Measurements from ENCODE around the gene GMPR. TPM values are rescaled to one million over a fixed set of nuclear protein-coding genes. Genes with fewer than 3 reads are reported as not detected.

The GMPR gene
- polyA plus RNA-seq, 1 donor (not counting 4 experiments of a cell fraction or from before 2014, with no cell fraction given), result 0.50 TPM

GRCh38 chr6:16200321-16200883 lies 38.0 kb upstream of the GMPR start:
- dilution Hi-C loops (cut with MboI; ENCODE audit: extremely low pct_ligation_motif_present, low sequenced_read_pairs), result no loop called here
- H3K9ac ChIP-seq (ENCODE audit: control insufficient read depth, extremely low read depth, insufficient read depth, low read length), result no peak overlapping the region
- TF ChIP-seq EZH2 (IDR thresholded peaks at IDR 0.05; ENCODE audit: low read length) (no peak), CTCF (optimal IDR thresholded peaks at IDR 0.05 in 1 of 3, IDR thresholded peaks at IDR 0.05 in 1 of 3, conservative IDR thresholded peaks at IDR 0.05 in 1 of 3; ENCODE audit: extremely low read depth in 1 of 3, insufficient read depth in 2 of 3, low read length in 3 of 3) (no peak)
- no peaks in the 10 kb centered on the region for H3K9me3 ChIP-seq (ENCODE audit: control insufficient read depth, low read depth, low read length)
- H4K20me1 ChIP-seq (ENCODE audit: control insufficient read depth, extremely low read depth, insufficient read depth, low read length), result no peaks in the 10 kb centered on the region
- H3K79me2 ChIP-seq (ENCODE audit: control insufficient read depth, insufficient read depth, low read length), result no peaks in the 10 kb centered on the region
- H3K4me1 ChIP-seq (ENCODE audit: control insufficient read depth, extremely low read depth, insufficient read depth, low read length), result no peaks in the 10 kb centered on the region
- H3K27ac ChIP-seq (ENCODE audit: control insufficient read depth, insufficient read depth, low read length), result no peak overlapping the region
- no peak overlapping the region for H3K4me3 ChIP-seq (ENCODE audit: control insufficient read depth in 2 of 3, extremely low read depth in 1 of 3, insufficient read depth in 2 of 3, low read depth in 1 of 3, low read length in 3 of 3)
- no peaks in the 10 kb centered on the region for H3K36me3 ChIP-seq (ENCODE audit: control insufficient read depth in 2 of 2, extremely low read depth in 1 of 2, insufficient read depth in 2 of 2, low read length in 2 of 2)
- peaks cover 3% of the 10 kb centered on the region for H3K27me3 ChIP-seq (ENCODE audit: control insufficient read depth, extremely low read depth, insufficient read depth, low read length)
- DNase-seq (ENCODE audit: low read depth, low spot score), result no peak
- H3K4me2 ChIP-seq (ENCODE audit: control insufficient read depth, extremely low read depth, insufficient read depth, low read depth, low read length), result no peak overlapping the region
- no peaks in the 10 kb centered on the region for H3K9me1 ChIP-seq (ENCODE audit: control insufficient read depth, extremely low read depth, insufficient read depth, low read length)
- no peak overlapping the region for H2AFZ ChIP-seq (ENCODE audit: control insufficient read depth, low read length)
- FAIRE-seq, result no peak

GRCh38 chr6:16201706-16202105 lies 36.7 kb upstream of the GMPR start:
- H3K79me2 ChIP-seq (ENCODE audit: control insufficient read depth, insufficient read depth, low read length), result no peaks in the 10 kb centered on the region
- no peaks in the 10 kb centered on the region for H4K20me1 ChIP-seq (ENCODE audit: control insufficient read depth, extremely low read depth, insufficient read depth, low read length)
- no peak for TF ChIP-seq CTCF (optimal IDR thresholded peaks at IDR 0.05 in 1 of 3, IDR thresholded peaks at IDR 0.05 in 1 of 3, conservative IDR thresholded peaks at IDR 0.05 in 1 of 3; ENCODE audit: extremely low read depth in 1 of 3, insufficient read depth in 2 of 3, low read length in 3 of 3)
- no peak for TF ChIP-seq EZH2 (IDR thresholded peaks at IDR 0.05; ENCODE audit: low read length)
- no peak overlapping the region for H3K27ac ChIP-seq (ENCODE audit: control insufficient read depth, insufficient read depth, low read length)
- H3K4me2 ChIP-seq (ENCODE audit: control insufficient read depth, extremely low read depth, insufficient read depth, low read depth, low read length), result no peak overlapping the region
- dilution Hi-C loops (cut with MboI; ENCODE audit: extremely low pct_ligation_motif_present, low sequenced_read_pairs), result no loop called here
- no peaks in the 10 kb centered on the region for H3K36me3 ChIP-seq (ENCODE audit: control insufficient read depth in 2 of 2, extremely low read depth in 1 of 2, insufficient read depth in 2 of 2, low read length in 2 of 2)
- no peak for FAIRE-seq
- H3K27me3 ChIP-seq (ENCODE audit: control insufficient read depth, extremely low read depth, insufficient read depth, low read length), result peaks cover 3% of the 10 kb centered on the region
- DNase-seq (ENCODE audit: low read depth, low spot score), result no peak
- H3K9ac ChIP-seq (ENCODE audit: control insufficient read depth, extremely low read depth, insufficient read depth, low read length), result no peak overlapping the region
- H3K9me1 ChIP-seq (ENCODE audit: control insufficient read depth, extremely low read depth, insufficient read depth, low read length), result no peaks in the 10 kb centered on the region
- H3K4me1 ChIP-seq (ENCODE audit: control insufficient read depth, extremely low read depth, insufficient read depth, low read length), result no peaks in the 10 kb centered on the region
- H3K9me3 ChIP-seq (ENCODE audit: control insufficient read depth, low read depth, low read length), result no peaks in the 10 kb centered on the region
- H3K4me3 ChIP-seq (ENCODE audit: control insufficient read depth in 2 of 3, extremely low read depth in 1 of 3, insufficient read depth in 2 of 3, low read depth in 1 of 3, low read length in 3 of 3), result no peak overlapping the region
- H2AFZ ChIP-seq (ENCODE audit: control insufficient read depth, low read length), result no peak overlapping the region

Measured in keratinocyte (primary cell).